Left ventricle myocardium inferior (tissue), 1 donor: ENCODE data around the gene INIP. TPM values are rescaled to one million over a fixed set of nuclear protein-coding genes. Genes with fewer than 3 reads are reported as not detected.
"Not testable (repeated sequence)": the region's sequence is repeated elsewhere in the genome, so short reads cannot be mapped to it uniquely, and the experiment has no call there.

Source experiments
- DNase-seq: peaks from one replicate; pipeline ENCODE4 v3.0.0-alpha.2; 2020
- H3K27ac ChIP-seq: fragments of 200-600 bp; replicated peaks from 2 replicates; pipeline ENCODE4 v1.8.0; 2021
- H3K27me3 ChIP-seq: fragments of 200-600 bp; 2 replicates; pipeline ENCODE4 v1.8.0; 2021; ENCODE audit warnings: low read depth
- H3K36me3 ChIP-seq: fragments of 200-600 bp; 2 replicates; pipeline ENCODE4 v1.8.0; 2021
- H3K4me1 ChIP-seq: fragments of 200-600 bp; 2 replicates; pipeline ENCODE4 v1.8.0; 2021
- H3K4me3 ChIP-seq: fragments of 200-600 bp; 2 replicates; pipeline ENCODE4 v1.8.0; 2021; ENCODE audit warnings: mild to moderate bottlenecking, moderate library complexity
- H3K9me3 ChIP-seq: fragments of 200-600 bp; replicated peaks from 2 replicates; pipeline ENCODE4 v1.8.0; 2021
- CTCF ChIP-seq: fragments of 200-600 bp; IDR thresholded peaks from 2 replicates; pipeline ENCODE4 v1.8.0; 2021; ENCODE audit warnings: antibody characterized with exemption, mild to moderate bottlenecking, borderline replicate concordance
- intact Hi-C: fragments of 100-400 bp; cut with micrococcal nuclease; formaldehyde crosslinking; loops from one replicate; pipeline ENCODE4 v1.11.0; 2022
- total RNA-seq: library from RNA; stranded (reverse); fragmentation: NEBNext Ultra II Directional; extraction: Animal tissue kit (Norgen Biotek cat#: 25700); gene quantifications from one replicate; pipeline ENCODE4 v1.2.1, GENCODE V29; 2021
- donor health status: DM: no; HTN: yes; CAD: no; lungs with severe emphysema.

The INIP gene
- total RNA-seq, 1 donor from 2014 or later, result 15.2 TPM

- intact Hi-C loops, result no loop called here
- no peaks in the 10 kb centered on the region for H3K27me3 ChIP-seq
- DNase-seq, result no peak
- H3K4me1 ChIP-seq, result no peaks in the 10 kb centered on the region
- peaks cover 50% of the 10 kb centered on the region for H3K36me3 ChIP-seq
- no peaks in the 10 kb centered on the region for H3K9me3 ChIP-seq
- no peak overlapping the region for H3K27ac ChIP-seq
- no peak overlapping the region for H3K4me3 ChIP-seq
- TF ChIP-seq CTCF, result no peak
These were observed 23.0 kb downstream of the INIP start for GRCh38 chr9:112694706-112695555.

- intact Hi-C loops, result no loop called here
- no peak for DNase-seq
- no peak overlapping the region for H3K4me3 ChIP-seq
- no peaks in the 10 kb centered on the region for H3K4me1 ChIP-seq
- H3K27ac ChIP-seq, result no peak overlapping the region
- no peaks in the 10 kb centered on the region for H3K27me3 ChIP-seq
- peaks cover 92% of the 10 kb centered on the region for H3K36me3 ChIP-seq
- TF ChIP-seq CTCF, result no peak
- H3K9me3 ChIP-seq, result no peaks in the 10 kb centered on the region
These were observed 28.7 kb downstream of the INIP start for GRCh38 chr9:112689161-112689740.

- intact Hi-C loops, result no loop called here
- H3K9me3 ChIP-seq, result peaks cover 25% of the 10 kb centered on the region
These were observed 37.0 kb downstream of the INIP start for GRCh38 chr9:112680731-112681402.

GRCh38 chr9:112677040-112677439 lies 40.9 kb downstream of the INIP start:
- TF ChIP-seq CTCF, result no peak
- Histone ChIP-seq H3K27ac (no peak overlapping the region), H3K9me3 (peaks cover 25% of the 10 kb centered on the region), H3K27me3 (no peaks in the 10 kb centered on the region), H3K36me3 (peaks cover 4% of the 10 kb centered on the region), H3K4me1 (no peaks in the 10 kb centered on the region), H3K4me3 (no peak overlapping the region)
- intact Hi-C loops, result no loop called here
- DNase-seq, result no peak

More at GRCh38 chr9:112680731-112681402, 37.0 kb downstream of the INIP start:
- peaks cover 17% of the 10 kb centered on the region for H3K36me3 ChIP-seq
- no peak for DNase-seq
- H3K4me3 ChIP-seq, result no peak overlapping the region
- H3K27ac ChIP-seq, result no peak overlapping the region
- no peaks in the 10 kb centered on the region for H3K27me3 ChIP-seq
- H3K4me1 ChIP-seq, result no peaks in the 10 kb centered on the region
- no peak for TF ChIP-seq CTCF

- peaks cover 19% of the 10 kb centered on the region for H3K9me3 ChIP-seq
- H3K36me3 ChIP-seq, H3K27ac ChIP-seq, DNase-seq, H3K4me3 ChIP-seq, intact Hi-C loops, H3K27me3 ChIP-seq, H3K4me1 ChIP-seq: not testable (repeated sequence)
These were observed 44.7 kb downstream of the INIP start for GRCh38 chr9:112673221-112673620.
